Transverse colon (tissue), 4 donors: ENCODE results near the gene WDR31. TPM values are rescaled to one million over a fixed set of nuclear protein-coding genes. Genes with fewer than 3 reads are reported as not detected.
"Not testable (repeated sequence)": the region's sequence is repeated elsewhere in the genome, so short reads cannot be mapped to it uniquely, and the experiment has no call there.

Experiments
- DNase-seq: peaks from one replicate; pipeline ENCODE4 v3.0.0-alpha.2; 2019
- H3K27ac ChIP-seq, 4 donors: fragments of 200-600 bp; sonication (generic); 2 replicates each; pipeline ENCODE4 v1.5.1; 2016 to 2018; ENCODE audit warnings: inconsistent platforms in 4 of 4
- H3K27me3 ChIP-seq: fragments of 200-600 bp; sonication (generic); 2 replicates; pipeline ENCODE4 v1.5.1; 2017; ENCODE audit warnings: inconsistent platforms
- H3K36me3 ChIP-seq, 4 donors: fragments of 200-600 bp; sonication (generic); 2 replicates each; pipeline ENCODE4 v1.5.1; 2017 to 2019; ENCODE audit warnings: inconsistent platforms in 4 of 4
- H3K4me1 ChIP-seq, 4 donors: fragments of 200-600 bp; sonication (generic); 2 replicates each; pipeline ENCODE4 v1.5.1; 2017 to 2020; ENCODE audit warnings: inconsistent platforms in 4 of 4
- H3K4me3 ChIP-seq, 4 donors: fragments of 200-600 bp; sonication (generic); 1 replicate in 1 of 4; 2 replicates in 3 of 4; pipeline versions ENCODE4 v1.5.1 to v1.6.1; 2017 to 2019; ENCODE audit warnings: inconsistent platforms in 4 of 4
- H3K9me3 ChIP-seq, 2 donors: fragments of 200-600 bp; sonication (generic); 2 replicates each; pipeline ENCODE4 v1.5.1; 2017 to 2019; ENCODE audit warnings: inconsistent platforms in 2 of 2
- EP300 ChIP-seq: sonication (generic); formaldehyde crosslinking; IDR thresholded peaks from one replicate; pipeline ENCODE4 v1.6.1; 2017; ENCODE audit warnings: antibody characterized with exemption, low read depth
- POLR2A ChIP-seq: fragments of 450-650 bp; IDR thresholded peaks from one replicate; pipeline ENCODE4 v1.6.1; 2016; ENCODE audit warnings: antibody characterized with exemption, mild to moderate bottlenecking, moderate library complexity
- POLR2AphosphoS5 ChIP-seq, 3 donors: sonication (generic); formaldehyde crosslinking; IDR thresholded peaks; one replicate each; pipeline ENCODE4 v1.6.1; 2016; ENCODE audit warnings: antibody characterized with exemption in 3 of 3
- WGBS, 2 donors: methylation state at CpG; one replicate each; pipeline ENCODE4 v1.1.5; 2018; ENCODE audit warnings: low coverage in 1 of 2; 5-methylcytosine and 5-hydroxymethylcytosine counted together
- in situ Hi-C, 4 donors: fragments of 200-750 bp; cut with MboI; loops; one replicate each; pipeline versions ENCODE4 v1.15.0 to v1.15.1; 2017; ENCODE audit warnings: low sequenced_read_pairs in 3 of 4, low pct_ligation_motif_present in 1 of 4, low pct_unique_long_range_greater_than_20kb in 1 of 4
- intact Hi-C: fragments of 100-400 bp; cut with DNase I; formaldehyde crosslinking; loops from one replicate; pipeline ENCODE4 v1.15.1; 2023; ENCODE audit warnings: low total_unique reads
- total RNA-seq, 4 donors: library from RNA; depleted of rRNA; stranded (reverse); fragments of >200 nt; gene quantifications; one replicate each; pipeline ENCODE4 v1.1.0, GENCODE V29; 2016
- TF ChIP-seq, protein P1 (sequence below), 5 experiments: fragments of 200-600 bp in 3 of 5; fragments of 450-650 bp in 2 of 5; sonication (generic) in 3 of 5; IDR thresholded peaks; 1 replicate in 2 of 5; 2 replicates in 3 of 5; pipeline ENCODE4 v1.5.1; 2016 to 2017; ENCODE audit warnings: antibody characterized with exemption in 5 of 5, inconsistent platforms in 3 of 5, mild to moderate bottlenecking in 2 of 5, moderate library complexity in 1 of 5

Gene WDR31
- total RNA-seq, 4 donors from 2014 or later: 0.60 to 3.0 (median 1.6) TPM

DNA sequence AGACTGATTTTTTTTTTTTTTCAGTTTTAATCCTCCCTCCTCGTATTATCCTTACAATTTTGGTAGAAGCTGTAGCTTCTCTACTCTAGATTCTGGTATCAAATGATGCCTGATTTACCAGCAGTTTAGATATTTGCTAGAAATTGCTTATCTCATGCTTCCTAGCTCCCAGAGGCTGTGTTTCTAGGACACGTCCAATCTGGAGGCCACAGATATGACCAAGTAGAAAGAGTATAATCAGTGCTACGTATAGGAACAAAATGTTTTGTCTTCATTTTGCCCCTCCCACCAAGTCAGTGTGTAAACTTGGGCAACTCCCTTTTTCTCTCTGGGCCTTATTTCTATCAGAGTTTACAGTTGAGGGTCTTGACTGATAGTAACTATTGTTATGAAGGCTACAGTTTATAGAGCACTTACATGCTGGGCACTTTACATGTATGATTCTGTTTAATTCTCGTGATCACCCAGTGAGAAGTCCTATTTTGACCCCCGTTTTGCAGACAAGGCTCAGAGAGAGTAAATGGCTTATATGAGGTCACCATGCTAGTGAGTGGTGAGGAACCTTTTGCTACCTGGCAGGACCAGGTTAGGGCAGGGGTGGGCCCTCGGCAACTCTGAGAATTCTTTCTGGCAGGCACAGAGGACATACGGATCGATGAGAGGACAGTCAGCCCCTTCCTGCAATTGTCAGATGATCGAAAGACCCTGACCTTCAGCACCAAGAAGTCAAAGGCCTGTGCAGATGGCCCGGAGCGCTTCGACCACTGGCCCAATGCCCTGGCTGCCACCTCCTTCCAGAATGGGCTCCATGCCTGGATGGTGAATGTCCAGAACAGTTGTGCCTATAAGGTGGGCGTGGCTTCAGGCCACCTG is 29.1 kb upstream of the WDR31 start:
- peaks cover 0 to 9% (median 3%) of the 10 kb centered on the region in 4 donors for H3K36me3 ChIP-seq
- no peak overlapping the region for H3K27ac ChIP-seq
- intact Hi-C loops (no loop called here), in situ Hi-C loops (no loop called here)
- H3K9me3 ChIP-seq: no peaks in the 10 kb centered on the region
- no peaks in the 10 kb centered on the region for H3K27me3 ChIP-seq
- no peak for DNase-seq
- TF ChIP-seq, protein P1, sequence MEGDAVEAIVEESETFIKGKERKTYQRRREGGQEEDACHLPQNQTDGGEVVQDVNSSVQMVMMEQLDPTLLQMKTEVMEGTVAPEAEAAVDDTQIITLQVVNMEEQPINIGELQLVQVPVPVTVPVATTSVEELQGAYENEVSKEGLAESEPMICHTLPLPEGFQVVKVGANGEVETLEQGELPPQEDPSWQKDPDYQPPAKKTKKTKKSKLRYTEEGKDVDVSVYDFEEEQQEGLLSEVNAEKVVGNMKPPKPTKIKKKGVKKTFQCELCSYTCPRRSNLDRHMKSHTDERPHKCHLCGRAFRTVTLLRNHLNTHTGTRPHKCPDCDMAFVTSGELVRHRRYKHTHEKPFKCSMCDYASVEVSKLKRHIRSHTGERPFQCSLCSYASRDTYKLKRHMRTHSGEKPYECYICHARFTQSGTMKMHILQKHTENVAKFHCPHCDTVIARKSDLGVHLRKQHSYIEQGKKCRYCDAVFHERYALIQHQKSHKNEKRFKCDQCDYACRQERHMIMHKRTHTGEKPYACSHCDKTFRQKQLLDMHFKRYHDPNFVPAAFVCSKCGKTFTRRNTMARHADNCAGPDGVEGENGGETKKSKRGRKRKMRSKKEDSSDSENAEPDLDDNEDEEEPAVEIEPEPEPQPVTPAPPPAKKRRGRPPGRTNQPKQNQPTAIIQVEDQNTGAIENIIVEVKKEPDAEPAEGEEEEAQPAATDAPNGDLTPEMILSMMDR (IDR thresholded peaks at IDR 0.05): no peak
- no peak for TF ChIP-seq EP300
- no peak for TF ChIP-seq POLR2AphosphoS5 (IDR thresholded peaks at IDR 0.05)
- TF ChIP-seq POLR2A: no peak
- WGBS, 2 donors: 76 to 79% methylated on average over 2 to 13 of the region's 13 CpGs
- H3K4me3 ChIP-seq: no peak overlapping the region
- peaks cover 0 to 7% (median 2%) of the 10 kb centered on the region in 4 donors for H3K4me1 ChIP-seq

DNA sequence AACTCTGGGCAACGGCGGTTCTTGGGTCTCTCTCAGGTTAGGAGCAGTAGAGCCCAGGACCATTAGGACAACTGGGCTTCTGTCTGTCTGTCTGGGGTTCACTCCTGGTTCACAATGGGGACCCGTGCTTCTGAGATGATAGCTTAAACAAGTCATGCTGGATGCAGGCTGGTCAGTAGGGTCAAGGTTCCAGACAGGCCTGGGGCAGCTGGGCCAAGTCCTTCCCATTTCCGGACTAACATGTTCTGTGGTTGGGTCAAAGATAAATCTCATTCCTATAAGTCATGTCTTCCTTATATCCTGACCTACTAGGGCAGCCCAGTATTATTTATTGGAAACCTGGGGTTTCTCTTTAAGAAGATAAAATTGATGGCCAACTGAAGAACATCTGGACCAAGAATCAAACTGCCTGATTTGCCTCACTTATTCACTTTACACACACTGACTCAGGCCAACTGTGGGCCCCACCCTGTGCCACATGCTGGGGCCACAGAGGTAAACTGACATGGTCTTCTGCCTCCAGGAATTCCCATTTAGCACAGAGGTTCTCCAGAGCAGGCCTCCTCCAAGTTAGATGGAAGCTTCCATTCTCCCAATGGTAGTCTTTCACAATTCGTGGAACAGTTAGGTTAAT is 28.4 kb upstream of the WDR31 start:
- no peak overlapping the region for H3K4me3 ChIP-seq
- peaks cover 0 to 7% (median under 1%) of the 10 kb centered on the region in 4 donors for H3K36me3 ChIP-seq
- peaks cover 0 to 2% (median under 1%) of the 10 kb centered on the region in 4 donors for H3K4me1 ChIP-seq
- 78 to 84% methylated on average over 2 to 5 of the region's 5 CpGs for WGBS, 2 donors
- H3K9me3 ChIP-seq: no peaks in the 10 kb centered on the region
- H3K27ac ChIP-seq: no peak overlapping the region
- DNase-seq: no peak
- in situ Hi-C loops (no loop called here), intact Hi-C loops (no loop called here)
- H3K27me3 ChIP-seq: no peaks in the 10 kb centered on the region
- TF ChIP-seq, protein P1 (IDR thresholded peaks at IDR 0.05): no peak

DNA sequence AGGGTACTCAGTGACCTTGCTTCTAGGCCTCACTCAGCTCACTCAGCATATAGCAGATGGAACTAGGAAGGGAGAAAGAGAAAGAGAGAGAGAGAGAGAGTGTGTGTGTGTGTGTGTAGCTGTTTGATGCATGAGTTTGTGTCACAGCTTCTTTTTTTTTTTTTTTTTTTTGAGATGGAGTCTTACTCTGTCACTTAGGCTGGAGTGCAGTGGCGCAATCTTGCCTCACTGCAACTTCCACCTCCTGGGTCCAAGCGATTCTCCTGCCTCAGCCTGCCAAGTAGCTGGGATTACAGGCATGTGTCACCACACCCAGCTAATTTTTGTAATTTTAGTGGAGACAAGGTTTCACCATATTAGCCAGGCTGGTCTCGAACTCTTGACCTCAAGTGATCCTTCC is 25.6 kb upstream of the WDR31 start:
- in situ Hi-C loops: not testable (repeated sequence)

DNA sequence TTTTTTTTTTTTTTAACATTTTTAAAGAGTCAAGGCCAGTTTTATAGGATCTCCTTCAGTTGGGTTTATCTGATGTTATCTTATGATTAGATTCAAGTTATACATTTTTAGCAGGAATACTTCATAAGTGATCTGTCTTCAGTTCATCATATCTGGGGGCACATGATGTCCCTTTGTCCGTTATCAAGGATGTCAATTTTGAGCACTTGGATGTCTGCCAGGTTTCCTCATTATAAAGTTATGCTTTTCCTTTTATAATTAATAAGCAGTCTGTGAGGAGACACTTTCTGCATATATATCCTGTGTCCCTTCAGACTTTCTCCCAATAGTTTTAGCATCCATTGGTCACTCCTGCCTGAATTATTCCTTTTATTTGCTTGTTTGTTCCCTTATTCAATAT is 24.9 kb upstream of the WDR31 start:
- H3K27me3 ChIP-seq: no peaks in the 10 kb centered on the region
- H3K36me3 ChIP-seq: no peaks in the 10 kb centered on the region
- no peaks in the 10 kb centered on the region for H3K9me3 ChIP-seq
- DNase-seq: no peak
- intact Hi-C loops: no loop called here
- WGBS, 2 donors: 84 to 89% methylated on average over 1 of the region's 1 CpG
- in situ Hi-C loops: no loop called here
- no peaks in the 10 kb centered on the region for H3K4me1 ChIP-seq
- H3K4me3 ChIP-seq: no peak overlapping the region
- no peak overlapping the region for H3K27ac ChIP-seq
- TF ChIP-seq POLR2A: no peak
- TF ChIP-seq, protein P1 (IDR thresholded peaks at IDR 0.05): no peak
- no peak for TF ChIP-seq POLR2AphosphoS5 (IDR thresholded peaks at IDR 0.05)
- no peak for TF ChIP-seq EP300

More for the DNA sequence above, 25.6 kb upstream of the WDR31 start:
- intact Hi-C loops, H3K4me3 ChIP-seq, H3K36me3 ChIP-seq, H3K27me3 ChIP-seq, H3K9me3 ChIP-seq, H3K27ac ChIP-seq, H3K4me1 ChIP-seq, DNase-seq: not testable (repeated sequence)
- 90% methylated on average over 3 of the region's 3 CpGs; no CpG with 5 or more reads in 1 of the 2 donors for WGBS, 2 donors
